Kidney glomerular epithelial cell (primary cell): ENCODE results near the gene ANKS1A.
A peak's percentile ranks its signal among the peaks of the same experiment; 100 is the strongest.
"Not testable (repeated sequence)": the region's sequence is repeated elsewhere in the genome, so short reads cannot be mapped to it uniquely, and the experiment has no call there.

ENCODE experiments used
- DNase-seq: peaks from one replicate; lab custom pipeline; 2025; lab: John Stamatoyannopoulos, UW

The ANKS1A gene

GRCh38 chr6:34917626-34918285 lies 28.7 kb downstream of the ANKS1A start:
- DNase-seq = no peak

- DNase-seq = peak; percentile 37
Measured at GRCh38 chr6:34919651-34920050, 30.6 kb downstream of the ANKS1A start.

GRCh38 chr6:34920097-34920496 lies 31.0 kb downstream of the ANKS1A start:
- no peak for DNase-seq

- DNase-seq = peak; percentile 92
Measured at GRCh38 chr6:34922177-34922663, 33.2 kb downstream of the ANKS1A start.

- peak; percentile 7 for DNase-seq
Measured at GRCh38 chr6:34924831-34925625, 36.0 kb downstream of the ANKS1A start.

GRCh38 chr6:34926655-34927054 lies 37.6 kb downstream of the ANKS1A start:
- peak; percentile 44 for DNase-seq

GRCh38 chr6:34928220-34928619 lies 39.2 kb downstream of the ANKS1A start:
- DNase-seq = no peak

- DNase-seq = no peak
Measured at GRCh38 chr6:34928695-34929094, 39.6 kb downstream of the ANKS1A start.

- no peak for DNase-seq
Measured at GRCh38 chr6:34929241-34929978, 40.4 kb downstream of the ANKS1A start.

- DNase-seq = no peak
Measured at GRCh38 chr6:34930221-34930620, 41.2 kb downstream of the ANKS1A start.

GRCh38 chr6:34932202-34932601 lies 43.1 kb downstream of the ANKS1A start:
- not testable (repeated sequence) for DNase-seq

GRCh38 chr6:34934516-34934915 lies 45.5 kb downstream of the ANKS1A start:
- DNase-seq = no peak

- DNase-seq = no peak
Measured at GRCh38 chr6:34938268-34938667, 49.2 kb downstream of the ANKS1A start.

- DNase-seq = peak; percentile 33
Measured at GRCh38 chr6:34940030-34940434, 51.0 kb downstream of the ANKS1A start.

GRCh38 chr6:34941421-34941820 lies 52.4 kb downstream of the ANKS1A start:
- no peak for DNase-seq

- no peak for DNase-seq
Measured at GRCh38 chr6:34945317-34945716, 56.3 kb downstream of the ANKS1A start.

- no peak for DNase-seq
Measured at GRCh38 chr6:34947561-34947960, 58.5 kb downstream of the ANKS1A start.

GRCh38 chr6:34949636-34950035 lies 60.6 kb downstream of the ANKS1A start:
- no peak for DNase-seq

- no peak for DNase-seq
Measured at GRCh38 chr6:34950849-34951248, 61.8 kb downstream of the ANKS1A start.

- DNase-seq = no peak
Measured at GRCh38 chr6:34951731-34952130, 62.7 kb downstream of the ANKS1A start.

GRCh38 chr6:34953061-34954025 lies 64.3 kb downstream of the ANKS1A start:
- DNase-seq = peak; percentile 39
